HG03565 (cell line): ENCODE measurements around the gene THSD7A.

Experiments used
- ATAC-seq: cut with Tn5 transposase; IDR thresholded peaks from one replicate; pipeline ENCODE4 v1.9.1; 2021; ENCODE audit warnings: mild to moderate bottlenecking, moderate library complexity; ENCODE audit not compliant: unreplicated experiment

THSD7A gene

GRCh38 chr7:11707606-11708193 lies 124.3 kb downstream of the THSD7A start:
- ATAC-seq, result no peak

DNA sequence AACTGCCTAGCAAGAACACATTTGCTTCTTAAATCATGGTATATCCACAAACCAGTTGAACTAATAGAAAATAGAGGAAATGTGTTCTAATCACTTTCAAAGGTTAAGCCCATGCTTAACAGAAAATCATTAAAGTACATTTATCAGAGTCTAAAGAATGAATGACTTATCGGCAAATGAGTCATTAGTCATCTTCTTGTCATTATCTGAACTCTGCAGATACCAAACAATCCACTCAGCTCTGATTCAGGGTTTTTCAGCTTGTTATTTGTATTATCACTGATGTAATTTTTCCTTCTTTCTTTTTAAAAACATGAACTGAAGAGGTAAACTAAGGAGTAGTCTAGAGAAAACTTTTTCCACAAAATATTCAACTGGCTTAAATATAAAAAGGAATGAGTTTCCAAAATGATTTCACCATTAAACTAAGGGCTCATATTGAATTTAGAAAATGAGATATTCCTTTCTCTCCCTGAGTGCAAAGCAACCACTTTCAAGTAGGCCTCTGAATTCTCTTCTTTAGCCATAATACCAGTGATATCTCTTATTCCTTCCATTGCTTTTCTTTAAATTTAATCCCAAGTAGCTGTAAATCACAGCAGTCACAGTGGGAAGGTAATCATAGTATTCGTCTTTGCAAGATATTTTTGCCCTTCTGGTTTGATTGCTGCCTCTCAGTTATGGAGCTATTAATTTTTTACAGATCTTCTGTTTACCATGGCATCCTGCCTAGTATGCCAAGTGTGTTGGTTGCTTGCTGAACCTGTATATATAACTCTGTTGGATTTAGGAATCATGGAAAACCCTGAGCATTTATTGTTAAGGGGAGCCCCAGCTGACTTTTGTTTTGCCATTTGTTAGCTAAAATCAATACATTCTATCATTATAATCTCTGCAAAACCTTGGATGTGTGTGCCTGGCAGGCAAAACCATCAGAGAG lies 125.1 kb downstream of the THSD7A start:
- ATAC-seq, result no peak

DNA sequence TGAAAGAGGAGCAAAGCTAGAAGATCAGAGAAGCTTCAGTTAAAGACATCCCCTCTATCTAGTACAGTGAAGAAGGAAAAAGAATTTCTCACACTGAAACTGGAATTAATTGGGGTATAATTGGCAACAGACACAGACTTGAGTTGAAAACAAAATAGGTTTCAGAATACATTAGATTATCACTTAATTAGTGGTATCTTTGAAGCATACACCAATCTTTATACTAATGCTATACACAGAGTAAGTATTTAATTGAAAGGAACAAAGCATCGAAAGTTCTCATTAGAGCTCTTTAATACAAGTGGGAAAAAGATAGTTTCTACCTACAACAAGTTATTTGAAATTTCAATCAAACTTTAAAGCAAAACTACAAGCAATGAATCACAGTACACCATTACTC lies 128.2 kb downstream of the THSD7A start:
- ATAC-seq, result no peak

DNA sequence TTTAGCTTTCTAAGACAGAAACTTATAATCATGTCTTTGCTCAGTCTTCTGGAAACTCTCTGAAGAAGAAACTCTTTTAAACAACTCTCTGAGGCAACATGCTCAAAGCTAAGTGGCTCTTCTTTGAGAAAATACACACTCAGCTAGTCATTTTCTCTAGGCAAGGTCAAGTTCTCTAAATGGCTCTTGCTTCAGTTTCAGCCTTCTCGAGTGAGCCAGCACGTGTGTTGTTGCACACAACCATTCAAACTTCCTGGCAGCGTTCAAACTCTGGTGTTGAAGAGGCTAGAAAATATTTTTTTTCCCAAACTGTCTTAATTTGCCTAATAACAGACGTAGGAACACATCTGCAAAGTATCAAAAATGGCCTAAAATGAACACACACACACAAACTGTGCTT lies 129.1 kb downstream of the THSD7A start:
- ATAC-seq, result no peak

DNA sequence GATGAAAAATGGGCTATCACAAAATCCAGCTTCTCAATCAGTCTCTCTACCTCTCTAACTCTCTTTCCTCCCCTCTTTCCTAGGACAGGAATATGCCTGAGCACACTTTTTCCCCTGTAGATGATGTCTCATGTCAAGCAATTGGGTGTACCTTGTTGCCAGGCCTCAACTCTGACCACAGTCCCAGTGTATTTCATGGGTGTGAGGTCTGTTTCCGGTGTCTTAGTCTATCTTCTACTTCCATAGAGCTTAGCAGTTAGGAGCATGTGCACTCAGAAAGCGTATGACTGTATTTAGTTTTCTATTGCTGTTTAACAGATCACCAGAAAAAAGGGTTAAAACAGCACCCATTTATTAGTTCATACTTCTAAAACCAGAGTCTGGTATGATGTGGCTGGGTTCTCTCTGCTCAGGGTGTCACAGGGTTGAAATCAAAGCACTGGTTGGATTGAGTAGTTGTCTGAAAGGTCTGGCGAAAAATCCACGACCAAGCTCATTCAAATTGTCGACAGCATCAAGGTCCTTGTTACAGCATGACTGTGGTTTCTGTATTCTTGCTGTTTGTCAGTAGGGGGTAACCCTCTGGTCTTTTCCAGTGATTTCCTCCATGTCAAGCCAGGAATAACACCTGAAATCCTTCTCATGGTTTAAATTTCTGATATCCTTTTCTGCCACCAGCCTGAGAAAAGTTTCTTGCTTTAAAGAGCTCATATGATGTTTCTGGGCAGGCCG lies 130.0 kb downstream of the THSD7A start:
- ATAC-seq, result no peak

GRCh38 chr7:11699666-11700065 lies 132.3 kb downstream of the THSD7A start:
- no peak for ATAC-seq

DNA sequence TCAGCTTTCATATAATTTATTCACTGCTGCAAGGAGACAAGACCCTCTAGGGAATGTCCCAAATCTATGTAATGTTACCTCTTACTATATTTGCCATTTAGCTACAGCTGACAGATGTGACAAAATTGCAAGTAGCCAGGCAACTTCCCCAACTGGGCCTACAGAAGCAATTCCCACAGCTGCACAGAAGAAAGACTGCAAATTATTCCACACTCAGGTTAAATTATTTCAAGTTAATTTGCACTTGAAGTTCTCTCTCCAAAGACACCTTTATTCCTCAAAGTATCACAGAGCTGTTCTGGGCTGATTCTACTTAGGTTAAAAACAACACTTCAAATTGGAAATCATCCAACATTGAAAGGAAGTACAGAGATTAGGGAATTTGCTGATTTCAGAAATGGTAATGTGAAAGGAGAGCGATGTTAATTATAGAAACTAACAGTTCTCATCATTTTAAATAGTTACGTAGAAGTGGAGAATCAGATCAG lies 133.6 kb downstream of the THSD7A start:
- no peak for ATAC-seq

GRCh38 chr7:11690395-11690794 lies 141.6 kb downstream of the THSD7A start:
- no peak for ATAC-seq

DNA sequence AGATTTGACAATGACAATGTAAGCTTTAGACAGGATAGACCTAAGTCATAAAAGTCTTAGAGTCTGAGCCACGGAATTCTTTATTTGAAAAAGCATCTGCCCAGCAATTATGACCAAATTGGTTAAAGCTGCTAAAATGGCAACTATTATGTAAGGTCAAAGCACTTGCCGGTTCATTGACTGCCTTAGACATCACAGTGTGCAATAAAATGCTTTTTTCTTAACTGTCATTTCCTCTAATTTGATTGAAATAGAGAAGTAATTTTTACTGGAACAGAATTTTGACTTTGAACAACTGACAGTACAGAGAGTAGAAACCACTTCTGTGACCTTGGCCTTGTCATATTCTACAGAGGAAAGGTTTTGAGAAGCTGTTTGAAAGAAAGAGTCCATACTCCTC lies 142.9 kb downstream of the THSD7A start:
- ATAC-seq, result no peak

DNA sequence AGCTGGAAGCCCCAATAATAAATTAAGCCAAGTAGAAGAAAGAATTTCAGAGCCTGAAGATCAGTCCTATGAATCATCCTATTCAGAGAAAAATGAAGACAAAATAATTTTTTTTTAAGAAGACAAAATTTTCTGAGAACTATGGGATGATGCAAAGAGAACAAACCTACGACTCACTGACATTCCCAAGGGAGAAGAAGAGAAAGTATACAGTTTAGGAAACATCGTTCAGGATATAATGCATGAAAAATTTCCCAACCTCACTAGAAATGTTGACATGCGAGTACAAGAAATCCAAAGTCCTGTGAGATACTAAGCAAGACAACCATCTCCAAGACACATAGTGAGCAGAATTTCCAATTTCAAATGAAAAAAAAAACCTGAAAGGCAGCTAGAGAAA lies 150.5 kb downstream of the THSD7A start:
- ATAC-seq, result no peak

DNA sequence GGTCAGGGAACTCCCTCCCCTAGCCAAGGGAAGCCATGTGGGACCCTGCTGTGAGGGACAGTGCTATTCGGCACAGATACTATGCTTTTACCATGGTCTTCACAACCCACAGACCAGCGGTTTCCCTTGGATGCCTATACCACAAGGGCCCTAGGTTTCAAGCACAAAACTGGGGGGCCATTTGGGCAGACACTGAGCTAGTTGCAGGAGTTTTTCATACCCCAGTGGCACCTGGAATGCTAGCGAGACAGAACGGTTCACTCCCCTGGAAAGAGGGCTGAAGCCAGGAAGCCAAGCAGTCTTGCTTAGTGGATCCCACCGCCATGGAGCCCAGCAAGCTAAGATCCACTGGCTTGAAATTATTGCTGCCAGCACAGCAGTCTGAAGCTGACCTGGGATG lies 156.8 kb downstream of the THSD7A start:
- ATAC-seq, result no peak

DNA sequence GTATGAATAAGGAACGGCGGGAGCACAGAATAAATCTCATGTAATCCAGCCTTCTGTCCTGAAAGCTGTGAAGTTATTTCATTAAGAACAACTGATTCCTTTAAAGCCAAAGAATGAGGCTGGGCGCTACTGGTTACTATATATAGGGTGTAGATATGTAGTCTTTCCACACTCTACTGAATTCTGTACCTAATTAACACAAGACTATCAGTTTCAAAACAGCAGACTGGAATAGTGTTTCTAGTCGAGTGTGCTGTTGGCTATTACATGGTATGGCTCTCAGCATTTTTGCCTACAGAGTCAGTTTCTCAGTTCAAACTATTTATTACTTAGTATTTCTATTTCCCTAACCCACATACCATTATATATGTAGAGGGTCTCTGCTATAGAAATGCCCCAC lies 163.3 kb downstream of the THSD7A start:
- no peak for ATAC-seq

DNA sequence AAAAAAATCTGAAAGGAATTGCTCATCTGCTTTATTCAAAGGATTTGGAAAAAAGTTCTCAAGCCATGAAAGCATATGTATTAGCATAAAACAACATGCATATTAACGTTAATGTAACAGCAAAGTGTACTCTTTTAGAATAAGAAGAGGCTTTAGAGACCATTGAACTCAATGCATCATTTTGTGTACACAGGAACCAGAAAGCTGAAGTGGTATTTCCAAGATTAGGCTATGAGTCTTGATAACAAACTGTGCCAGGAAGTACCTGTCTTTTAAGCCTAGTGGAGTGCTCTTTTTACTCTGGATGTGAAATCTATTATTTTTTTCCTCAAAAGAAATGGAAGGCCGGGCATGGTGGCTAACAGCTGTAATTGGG lies 164.2 kb downstream of the THSD7A start:
- ATAC-seq, result no peak

DNA sequence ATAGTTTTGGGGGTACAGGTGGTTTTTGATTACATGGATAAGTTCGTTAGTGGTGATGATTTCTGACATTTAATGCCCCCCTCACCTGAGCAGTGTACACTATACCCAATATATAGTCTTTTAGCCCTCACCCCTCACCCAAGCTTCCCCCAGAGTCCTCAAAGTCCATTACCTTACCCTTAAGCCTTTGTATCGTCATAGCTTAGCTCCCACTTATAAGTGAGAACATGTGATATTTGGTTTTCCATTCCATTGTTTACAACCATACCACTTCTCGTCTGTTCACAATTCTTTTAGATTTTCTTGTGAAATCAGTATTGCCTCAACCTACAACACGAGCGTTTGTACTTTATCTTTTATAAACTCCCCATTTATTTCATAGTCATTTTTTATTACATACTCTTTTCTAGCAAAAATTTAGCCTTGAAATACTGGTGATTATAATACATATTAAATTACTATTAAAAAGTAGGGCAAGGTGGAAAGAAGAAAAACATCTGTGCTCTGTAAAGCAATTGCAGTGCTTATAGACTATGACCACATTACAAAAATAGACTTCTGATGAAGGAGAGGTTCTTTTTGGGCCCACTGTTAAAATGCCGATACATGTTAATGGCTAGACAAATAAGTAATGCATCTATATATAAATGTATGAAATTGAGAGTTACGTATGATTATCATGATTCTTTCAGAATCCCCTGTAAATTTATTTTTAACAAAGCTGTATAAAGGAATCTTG lies 164.8 kb downstream of the THSD7A start:
- ATAC-seq, result no peak

- ATAC-seq, result no peak
These were observed 166.6 kb downstream of the THSD7A start for GRCh38 chr7:11665357-11665756.

- no peak for ATAC-seq
These were observed 176.4 kb downstream of the THSD7A start for GRCh38 chr7:11655642-11656041.

DNA sequence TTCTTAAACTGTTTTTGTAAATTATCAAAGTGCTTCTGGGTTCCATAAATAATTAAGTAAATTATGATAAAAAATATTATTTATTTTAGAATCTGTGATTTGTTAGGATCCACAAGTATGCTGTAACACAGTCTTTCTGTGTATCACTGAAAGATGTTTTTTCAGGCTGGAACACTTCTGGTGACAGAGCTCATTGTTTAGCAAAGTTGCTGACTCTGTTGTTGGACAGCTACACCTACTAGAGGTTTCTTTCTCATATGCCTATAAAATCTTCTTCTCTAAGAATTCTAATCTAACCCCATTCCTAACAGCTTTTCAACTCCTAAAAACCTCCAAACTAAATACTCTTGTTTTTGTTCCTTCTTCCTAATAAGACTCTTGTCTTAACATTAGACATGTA lies 176.8 kb downstream of the THSD7A start:
- ATAC-seq, result no peak

- ATAC-seq, result no peak
These were observed 181.5 kb downstream of the THSD7A start for GRCh38 chr7:11650500-11650899.

GRCh38 chr7:11650030-11650429 lies 182.0 kb downstream of the THSD7A start:
- no peak for ATAC-seq

DNA sequence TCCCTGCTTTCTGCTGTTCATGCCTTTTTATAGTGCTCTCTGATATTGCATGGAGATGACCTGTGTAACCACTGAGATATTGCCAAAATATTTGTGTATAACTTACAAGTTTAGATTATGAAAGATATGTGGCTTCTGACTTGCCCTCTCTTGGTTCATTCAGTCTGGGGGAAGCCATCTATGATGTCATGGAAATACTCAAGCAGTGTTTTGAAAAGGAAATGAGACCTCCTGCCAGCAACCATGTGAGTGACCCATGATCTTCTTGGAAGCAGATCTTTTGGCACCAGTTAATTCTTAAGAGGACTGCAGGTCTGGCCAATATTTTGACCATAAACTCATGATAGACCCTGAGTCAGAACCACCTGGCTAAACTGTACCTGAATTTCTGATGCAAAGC lies 183.0 kb downstream of the THSD7A start:
- ATAC-seq, result no peak

DNA sequence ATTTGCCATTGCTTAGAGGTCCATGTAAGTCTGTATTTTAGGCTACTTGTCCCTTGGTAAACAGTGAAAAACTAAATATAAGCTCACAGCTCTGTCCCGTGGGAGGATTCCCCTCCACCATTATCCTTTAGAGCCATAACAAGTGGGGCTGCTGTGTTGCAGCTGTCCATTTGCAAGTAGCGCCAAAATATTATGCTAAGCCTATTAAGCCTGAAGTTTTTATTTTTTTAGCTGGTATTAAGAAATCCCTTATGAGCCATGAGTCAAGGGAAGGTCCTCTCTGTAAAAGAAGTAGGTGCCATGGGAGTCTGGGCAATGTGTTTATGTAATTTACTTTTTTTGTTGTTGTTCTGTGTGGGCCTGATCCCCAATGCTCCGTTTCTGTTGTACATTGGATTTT lies 183.9 kb downstream of the THSD7A start:
- ATAC-seq, result no peak
